HCT116 (cell line): ENCODE measurements around the gene BDH1.

Experiments used
- CBX3 ChIP-seq: IDR thresholded peaks from 2 replicates; pipeline ENCODE4 v1.6.1; 2012; ENCODE audit warnings: low read depth
- CTCF ChIP-seq, 3 experiments: fragments of 200-600 bp in 1 of 3; sonication (generic) in 1 of 3; IDR thresholded peaks in 2 of 3; conservative IDR thresholded peaks in 1 of 3; 2 replicates each; pipeline ENCODE4 v1.5.1; 2012 to 2017; ENCODE audit warnings: low read depth in 2 of 3, low read length in 2 of 3, antibody characterized with exemption in 1 of 3, borderline replicate concordance in 1 of 3, control low read depth in 1 of 3, mild to moderate bottlenecking in 1 of 3, mixed read lengths in 1 of 3, mixed run types in 1 of 3, moderate library complexity in 1 of 3; ENCODE audit not compliant: insufficient read depth in 1 of 3
- EZH2 ChIP-seq: fragments of 200-600 bp; sonication (generic); IDR thresholded peaks from 2 replicates; pipeline ENCODE4 v1.6.1; 2017; ENCODE audit warnings: antibody characterized with exemption, mixed run types
- EZH2phosphoT487 ChIP-seq: fragments of 200-600 bp; IDR thresholded peaks from 2 replicates; pipeline ENCODE4 v1.6.1; 2018; ENCODE audit warnings: antibody characterized with exemption, borderline replicate concordance
- MAX ChIP-seq: IDR thresholded peaks from 2 replicates; pipeline ENCODE4 v1.6.1; 2012
- POLR2A ChIP-seq: IDR thresholded peaks from 2 replicates; pipeline ENCODE4 v1.7.0; 2011; ENCODE audit warnings: borderline replicate concordance; ENCODE audit not compliant: insufficient read depth, insufficient read length; ENCODE audit errors: extremely low read depth
- POLR2AphosphoS5 ChIP-seq: IDR thresholded peaks from 2 replicates; pipeline ENCODE4 v1.6.1; 2011; ENCODE audit warnings: mild to moderate bottlenecking, low read depth, low read length, moderate library complexity
- REST ChIP-seq: IDR thresholded peaks from 2 replicates; pipeline ENCODE4 v1.6.1; 2012; ENCODE audit warnings: low read depth
- SIN3A ChIP-seq: IDR thresholded peaks from 2 replicates; pipeline ENCODE4 v1.6.1; 2012; ENCODE audit warnings: low read depth
- TCF7L2 ChIP-seq: IDR thresholded peaks from 2 replicates; pipeline ENCODE4 v1.7.0; 2011; ENCODE audit warnings: borderline replicate concordance, inconsistent platforms; ENCODE audit not compliant: insufficient read depth, insufficient read length; ENCODE audit errors: extremely low read depth
- YY1 ChIP-seq: IDR thresholded peaks from 2 replicates; pipeline ENCODE4 v1.6.1; 2011; ENCODE audit warnings: low read length, low read depth, moderate library complexity, mild to moderate bottlenecking; ENCODE audit not compliant: insufficient replicate concordance; ENCODE audit errors: extremely low read depth
- ZBTB33 ChIP-seq: IDR thresholded peaks from 2 replicates; pipeline ENCODE4 v1.6.1; 2011; ENCODE audit warnings: mild to moderate bottlenecking, low read length, moderate library complexity; ENCODE audit not compliant: insufficient replicate concordance; ENCODE audit errors: extremely low read depth

- TF ChIP-seq CTCF (IDR thresholded peaks at IDR 0.05 in 2 of 3, conservative IDR thresholded peaks at IDR 0.05 in 1 of 3; ENCODE audit: borderline replicate concordance in 1 of 3, insufficient read depth in 1 of 3, low read depth in 2 of 3, low read length in 2 of 3), result no peak
- no peak for TF ChIP-seq MAX
- TF ChIP-seq POLR2A, result no peak
- TF ChIP-seq EZH2, result no peak
- TF ChIP-seq SIN3A, result no peak
- TF ChIP-seq POLR2AphosphoS5, result no peak
- no peak for TF ChIP-seq CBX3
- TF ChIP-seq YY1, result no peak
- TF ChIP-seq REST, result no peak
- TF ChIP-seq EZH2phosphoT487, result no peak
- TF ChIP-seq TCF7L2, result no peak
- TF ChIP-seq ZBTB33, result no peak
These were observed 59.0 kb downstream of the BDH1 start for GRCh38 chr3:197496746-197497125.
